NCI-H526 treated with DMSO at 0.1 percent for 48 hours (cell line): Measurements from ENCODE around the gene ZMYM4.
"Not testable (repeated sequence)": the region's sequence is repeated elsewhere in the genome, so short reads cannot be mapped to it uniquely, and the experiment has no call there.

Source experiments
- DNase-seq: peaks from one replicate; lab custom pipeline; 2025; lab: John Stamatoyannopoulos, UW

The ZMYM4 gene

GRCh38 chr1:35454176-35454575, 185.7 kb downstream of the ZMYM4 start:
- DNase-seq, result no peak

GRCh38 chr1:35454616-35455015, 186.1 kb downstream of the ZMYM4 start:
- DNase-seq, result no peak

GRCh38 chr1:35460796-35461195, 192.3 kb downstream of the ZMYM4 start:
- DNase-seq, result no peak

- no peak for DNase-seq
Measured at GRCh38 chr1:35461966-35462651, 193.6 kb downstream of the ZMYM4 start.

GRCh38 chr1:35463232-35463631, 194.7 kb downstream of the ZMYM4 start:
- DNase-seq, result no peak

GRCh38 chr1:35463749-35464148, 195.2 kb downstream of the ZMYM4 start:
- DNase-seq, result not testable (repeated sequence)

- no peak for DNase-seq
Measured at GRCh38 chr1:35466120-35466519, 197.6 kb downstream of the ZMYM4 start.

- no peak for DNase-seq
Measured at GRCh38 chr1:35470977-35471613, 202.6 kb downstream of the ZMYM4 start.
